ENCODE results near the gene CALY. TPM values are rescaled to one million over a fixed set of nuclear protein-coding genes. Genes with fewer than 3 reads are reported as not detected.
A peak's percentile ranks its signal among the peaks of the same experiment; 100 is the strongest.

The CALY gene
- polyA plus RNA-seq, 2 of the 4 experiments (the other 2 are of a cell fraction), result 0.30 to 0.63 TPM

DNA sequence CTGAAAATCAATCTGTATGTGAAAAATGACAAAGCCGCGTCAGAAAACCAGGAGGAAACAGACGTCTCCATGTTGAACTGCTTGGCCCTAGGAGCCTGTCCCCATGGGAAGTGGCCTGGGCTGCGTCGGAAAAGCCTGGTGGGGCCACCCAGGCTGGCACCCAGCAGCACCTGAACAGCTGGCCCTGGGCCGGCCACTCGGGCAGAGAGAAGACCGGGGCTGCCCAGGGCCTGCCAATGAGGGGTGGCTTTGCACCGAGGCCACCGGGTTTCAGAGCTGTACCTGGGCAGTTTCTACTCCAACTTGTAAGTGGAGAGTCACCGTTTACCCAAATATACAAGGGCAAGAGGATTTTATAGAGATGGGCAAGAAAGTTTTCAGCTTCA is 22.2 kb upstream of the CALY start:
- TF ChIP-seq, protein P1, sequence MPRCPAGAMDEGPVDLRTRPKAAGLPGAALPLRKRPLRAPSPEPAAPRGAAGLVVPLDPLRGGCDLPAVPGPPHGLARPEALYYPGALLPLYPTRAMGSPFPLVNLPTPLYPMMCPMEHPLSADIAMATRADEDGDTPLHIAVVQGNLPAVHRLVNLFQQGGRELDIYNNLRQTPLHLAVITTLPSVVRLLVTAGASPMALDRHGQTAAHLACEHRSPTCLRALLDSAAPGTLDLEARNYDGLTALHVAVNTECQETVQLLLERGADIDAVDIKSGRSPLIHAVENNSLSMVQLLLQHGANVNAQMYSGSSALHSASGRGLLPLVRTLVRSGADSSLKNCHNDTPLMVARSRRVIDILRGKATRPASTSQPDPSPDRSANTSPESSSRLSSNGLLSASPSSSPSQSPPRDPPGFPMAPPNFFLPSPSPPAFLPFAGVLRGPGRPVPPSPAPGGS (IDR thresholded peaks at IDR 0.05), result no peak
- TF ChIP-seq HOXA7 (CRISPR knock-in tag; IDR thresholded peaks at IDR 0.05) (no peak), CBX8 (IDR thresholded peaks at IDR 0.05) (no peak), JUNB (IDR thresholded peaks at IDR 0.05) (no peak), GATA3 (IDR thresholded peaks at IDR 0.05; ENCODE audit: borderline replicate concordance) (no peak)
- FAIRE-seq (no peak), ATAC-seq (no peak), DNase-seq (ENCODE audit: low read depth in 1 of 2, low spot score in 1 of 2) (no peak)
- Histone ChIP-seq H3K4me2 (no peak overlapping the region), H3K4me3 (no peak overlapping the region), H3K4me1 (peaks cover 10% of the 10 kb centered on the region; the same call in 1 of the 3 replicates), H3K27ac (no peak overlapping the region), H3K9me3 (no peaks in the 10 kb centered on the region)
- 88% methylated on average over 11 of the region's 11 CpGs for WGBS (ENCODE audit: missing lambda C conversion rate)
- POLR2A ChIA-PET, result interaction anchor here (0.7 kb wide), 1 partner anchor 79 kb away, joined by 3 read pairs; no protein-coding TSS in a partner anchor
- CTCF ChIA-PET, result interaction anchor here (5.5 kb wide), 1 partner anchor 29 kb away, joined by 38 read pairs; no protein-coding TSS in a partner anchor

DNA sequence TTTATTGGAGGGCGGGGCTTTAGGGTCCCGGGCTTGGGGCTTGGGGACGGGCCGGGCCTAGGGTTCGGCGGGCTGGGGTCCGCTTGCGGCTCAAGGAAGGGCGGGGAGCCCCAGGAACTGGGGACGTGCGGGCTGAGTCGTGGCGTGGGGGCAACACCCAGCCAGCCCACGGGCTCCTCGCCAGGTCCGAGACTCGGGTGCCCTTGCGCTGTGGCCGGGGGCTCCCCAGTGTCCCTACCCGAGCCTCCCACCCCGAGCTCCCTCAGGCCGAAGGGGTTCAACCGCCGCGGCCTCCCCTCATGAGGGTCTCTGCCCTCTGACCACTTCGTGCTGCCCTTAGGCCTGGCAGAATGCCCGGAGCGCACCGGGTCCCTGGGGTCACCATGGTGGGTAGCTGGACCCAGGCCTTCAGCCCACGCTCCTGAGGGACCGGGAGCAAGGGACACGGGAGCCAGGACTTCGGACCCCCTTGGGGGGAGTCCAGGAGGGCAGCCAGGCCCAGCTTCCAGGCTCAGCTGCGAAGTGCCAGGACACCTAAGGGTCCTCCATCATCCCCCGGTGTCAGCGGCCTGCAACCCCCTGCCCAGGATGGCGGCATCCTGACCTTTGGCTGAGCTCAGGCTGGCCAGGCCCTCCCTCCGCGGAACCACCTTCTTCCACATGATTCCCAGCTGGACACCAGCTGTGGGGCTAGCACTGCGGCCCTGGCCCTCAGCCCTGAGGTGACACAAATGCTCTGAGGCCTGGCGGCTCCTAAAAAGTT is 21.6 kb upstream of the CALY start:
- 95% methylated on average over 20 of the region's 41 CpGs for WGBS (ENCODE audit: missing lambda C conversion rate)
- Histone ChIP-seq H3K4me1 (peaks cover 10% of the 10 kb centered on the region; the same call in 1 of the 3 replicates), H3K27ac (no peak overlapping the region; a peak in 1 of 6 replicates), H3K9me3 (no peaks in the 10 kb centered on the region), H3K4me3 (no peak overlapping the region), H3K4me2 (no peak overlapping the region)
- TF ChIP-seq CEBPB (IDR thresholded peaks at IDR 0.05) (no peak), CBX2 (IDR thresholded peaks at IDR 0.05; ENCODE audit: borderline replicate concordance, low read depth) (no peak), SREBF2 (IDR thresholded peaks at IDR 0.05) (no peak), POLR2AphosphoS2 (conservative IDR thresholded peaks at IDR 0.05; ENCODE audit: low read length) (no peak), HOXB13 (CRISPR knock-in tag; IDR thresholded peaks at IDR 0.05; ENCODE audit: low read depth) (no peak), NR3C1 (IDR thresholded peaks at IDR 0.05) (no peak), FOXS1 (CRISPR knock-in tag; IDR thresholded peaks at IDR 0.05) (no peak), GATA3 (IDR thresholded peaks at IDR 0.05; ENCODE audit: borderline replicate concordance) (no peak), HEYL (CRISPR knock-in tag; IDR thresholded peaks at IDR 0.05) (no peak)
- FAIRE-seq (no peak), ATAC-seq (peak in 1 of 2 experiments; percentile 10; a peak in 3 of 6 replicates), DNase-seq (ENCODE audit: low read depth in 1 of 2, low spot score in 1 of 2) (no peak)
- ChIA-PET POLR2A (no interaction called here), CTCF (interaction anchor here (5.5 kb wide), 1 partner anchor 29 kb away, joined by 38 read pairs; no protein-coding TSS in a partner anchor)

DNA sequence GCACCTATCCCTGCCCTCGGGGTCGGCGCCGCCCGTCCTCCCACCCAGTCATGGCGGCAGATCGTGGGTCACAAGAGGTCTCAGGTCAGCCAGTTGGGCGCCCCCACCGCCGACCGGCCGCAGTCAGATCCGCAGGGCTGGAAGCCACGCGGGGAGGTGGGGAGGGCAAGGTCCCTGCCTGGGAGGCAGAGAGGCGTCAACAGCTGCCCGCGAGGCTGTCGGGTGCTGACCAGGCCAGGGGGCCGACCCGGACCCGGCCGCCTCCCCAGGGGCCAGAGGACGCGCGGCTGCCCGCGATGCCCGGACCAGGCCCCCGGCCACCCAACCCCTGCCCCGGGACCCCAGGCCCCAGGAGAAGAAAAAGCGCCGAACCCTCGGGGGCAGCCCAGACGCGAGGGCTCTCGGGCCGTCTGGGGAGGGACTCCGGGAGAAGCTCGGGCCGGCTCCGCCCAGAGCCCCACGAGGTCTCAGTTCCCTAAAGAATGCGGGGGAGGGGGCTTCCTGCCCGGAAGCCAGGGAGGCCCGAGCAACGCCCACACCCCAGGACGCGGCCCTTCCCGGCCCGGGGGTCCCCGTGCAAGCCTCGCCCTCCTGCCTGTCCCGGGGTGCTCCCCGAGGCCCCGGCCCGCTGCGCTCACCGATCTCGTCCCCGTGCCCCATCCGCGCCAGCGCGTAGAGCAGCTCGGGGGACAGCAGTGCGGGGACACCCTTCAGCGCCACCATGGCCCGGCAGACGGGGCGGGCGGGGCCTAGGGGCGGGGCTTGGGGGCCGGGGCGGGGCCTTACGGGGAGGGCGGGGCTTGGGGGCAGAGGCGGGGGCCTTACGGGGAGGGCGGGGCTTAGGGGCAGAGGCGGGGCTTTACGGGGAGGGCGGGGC is 20.8 kb upstream of the CALY start, which contains the start of gene FUOM:
TSS of gene FUOM (minus strand) at position 735 of the 877 bp plus-strand sequence. CDS start at position 723, 12 bp downstream.
- TF ChIP-seq, protein P2, sequence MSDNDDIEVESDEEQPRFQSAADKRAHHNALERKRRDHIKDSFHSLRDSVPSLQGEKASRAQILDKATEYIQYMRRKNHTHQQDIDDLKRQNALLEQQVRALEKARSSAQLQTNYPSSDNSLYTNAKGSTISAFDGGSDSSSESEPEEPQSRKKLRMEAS (IDR thresholded peaks at IDR 0.05), result peak; percentile 85
- TF ChIP-seq PHF8 (IDR thresholded peaks at IDR 0.05; ENCODE audit: borderline replicate concordance, low read depth), result peak; percentile 46; the same call in 1 of the 2 replicates
- TF ChIP-seq POLR2A (IDR thresholded peaks at IDR 0.05; ENCODE audit: low read length), result peak; percentile 32; the same call in 1 of the 2 replicates
- no peak for TF ChIP-seq EP300 (IDR thresholded peaks at IDR 0.05)
- TF ChIP-seq, protein P3, sequence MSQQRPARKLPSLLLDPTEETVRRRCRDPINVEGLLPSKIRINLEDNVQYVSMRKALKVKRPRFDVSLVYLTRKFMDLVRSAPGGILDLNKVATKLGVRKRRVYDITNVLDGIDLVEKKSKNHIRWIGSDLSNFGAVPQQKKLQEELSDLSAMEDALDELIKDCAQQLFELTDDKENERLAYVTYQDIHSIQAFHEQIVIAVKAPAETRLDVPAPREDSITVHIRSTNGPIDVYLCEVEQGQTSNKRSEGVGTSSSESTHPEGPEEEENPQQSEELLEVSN (IDR thresholded peaks at IDR 0.05; ENCODE audit: borderline replicate concordance, low read depth), result peak; percentile 78
- ChIA-PET POLR2A (interaction anchor here (0.8 kb wide), 1 partner anchor 12 kb away, joined by 3 read pairs; no protein-coding TSS in a partner anchor), CTCF (interaction anchor here (5.5 kb wide), 1 partner anchor 28 kb away, joined by 38 read pairs; no protein-coding TSS in a partner anchor)
- Histone ChIP-seq H3K9me3 (no peaks in the 10 kb centered on the region), H3K4me1 (peaks cover 10% of the 10 kb centered on the region; the same call in 1 of the 3 replicates), H3K27ac (peak within 1 kb of the TSS; percentile 84 to 86), H3K4me2 (peak within 1 kb of the TSS; percentile 98), H3K4me3 (peak within 1 kb of the TSS; percentile 78)
- WGBS (ENCODE audit: missing lambda C conversion rate), result 33% methylated on average over 3 of the region's 83 CpGs
- ATAC-seq (peak; percentile 33 to 77; a peak in 4 of 6 replicates), DNase-seq (ENCODE audit: low read depth in 1 of 2, low spot score in 1 of 2) (peak; percentile 48 to 67), FAIRE-seq (no peak)
